Skin of body (tissue), 2 donors: ENCODE results near the gene ELAPOR2. TPM values are rescaled to one million over a fixed set of nuclear protein-coding genes. Genes with fewer than 3 reads are reported as not detected.
"Not testable (repeated sequence)": the region's sequence is repeated elsewhere in the genome, so short reads cannot be mapped to it uniquely, and the experiment has no call there.

Source experiments
- DNase-seq: peaks from one replicate; lab custom pipeline; 2025; lab: John Stamatoyannopoulos, UW
- total RNA-seq: library from RNA; depleted of rRNA; stranded (reverse); fragments of >200 nt; gene quantifications from one replicate; pipeline ENCODE4 v1.2.3, GENCODE V29; 2014

Gene ELAPOR2
- total RNA-seq, 1 donor from 2014 or later: 10.9 TPM

- no peak for DNase-seq
Observed at GRCh38 chr7:87046456-87046855, 13.0 kb downstream of the ELAPOR2 start.

- not testable (repeated sequence) for DNase-seq
Observed at GRCh38 chr7:87044713-87045112, 14.7 kb downstream of the ELAPOR2 start.

GRCh38 chr7:87041586-87041985, 17.9 kb downstream of the ELAPOR2 start:
- not testable (repeated sequence) for DNase-seq

- DNase-seq: not testable (repeated sequence)
Observed at GRCh38 chr7:87039691-87040299, 19.7 kb downstream of the ELAPOR2 start.

DNA sequence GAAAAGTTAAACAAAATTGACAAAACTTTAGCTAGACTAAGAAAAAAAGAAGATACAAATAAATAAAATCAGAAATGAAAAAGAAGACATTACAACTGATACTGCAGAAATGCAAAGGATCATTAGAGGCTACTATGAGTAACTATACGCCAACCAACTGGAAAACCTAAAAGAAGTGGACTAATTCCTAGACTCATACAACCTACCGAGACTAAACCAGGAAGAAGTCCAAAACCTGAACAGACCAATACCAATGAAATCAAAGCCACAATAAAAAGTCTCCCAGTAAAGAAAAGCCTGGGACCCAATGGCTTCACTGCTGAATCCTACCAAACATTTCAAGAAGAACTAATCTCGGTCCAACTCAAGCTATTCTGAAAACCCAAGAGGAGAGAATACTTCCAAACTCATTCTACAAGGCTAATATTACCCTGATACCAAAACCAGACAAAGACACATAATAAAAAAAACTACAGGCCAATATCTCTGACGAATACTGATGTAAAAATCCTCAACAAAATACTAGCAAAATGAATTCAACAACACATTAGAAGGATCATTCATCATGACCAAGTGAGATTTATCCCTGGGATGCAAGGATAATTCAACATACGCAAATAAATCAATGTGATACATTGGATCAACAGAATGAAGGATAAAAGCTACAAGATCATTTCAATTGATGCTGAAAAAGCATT, 20.3 kb downstream of the ELAPOR2 start:
- no peak for DNase-seq

DNA sequence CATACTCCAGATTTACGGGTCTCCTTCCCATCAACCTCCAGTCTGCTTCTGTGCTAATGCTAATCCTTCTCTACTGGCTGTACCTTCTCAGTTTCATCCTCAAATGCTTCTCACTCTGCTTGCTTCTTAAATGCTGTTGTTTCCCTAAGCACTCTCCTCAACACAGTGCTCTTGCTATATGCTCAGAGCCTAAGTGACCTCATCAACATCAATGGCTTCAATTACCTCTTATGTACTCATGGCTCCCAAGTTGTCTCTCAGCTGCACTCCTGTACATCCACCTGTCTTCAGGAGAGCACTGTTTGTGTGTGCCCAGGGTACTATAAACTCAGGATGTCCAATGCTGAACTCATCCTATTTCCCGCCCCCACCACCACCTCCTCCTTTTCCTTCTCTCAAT, 22.5 kb downstream of the ELAPOR2 start:
- no peak for DNase-seq

DNA sequence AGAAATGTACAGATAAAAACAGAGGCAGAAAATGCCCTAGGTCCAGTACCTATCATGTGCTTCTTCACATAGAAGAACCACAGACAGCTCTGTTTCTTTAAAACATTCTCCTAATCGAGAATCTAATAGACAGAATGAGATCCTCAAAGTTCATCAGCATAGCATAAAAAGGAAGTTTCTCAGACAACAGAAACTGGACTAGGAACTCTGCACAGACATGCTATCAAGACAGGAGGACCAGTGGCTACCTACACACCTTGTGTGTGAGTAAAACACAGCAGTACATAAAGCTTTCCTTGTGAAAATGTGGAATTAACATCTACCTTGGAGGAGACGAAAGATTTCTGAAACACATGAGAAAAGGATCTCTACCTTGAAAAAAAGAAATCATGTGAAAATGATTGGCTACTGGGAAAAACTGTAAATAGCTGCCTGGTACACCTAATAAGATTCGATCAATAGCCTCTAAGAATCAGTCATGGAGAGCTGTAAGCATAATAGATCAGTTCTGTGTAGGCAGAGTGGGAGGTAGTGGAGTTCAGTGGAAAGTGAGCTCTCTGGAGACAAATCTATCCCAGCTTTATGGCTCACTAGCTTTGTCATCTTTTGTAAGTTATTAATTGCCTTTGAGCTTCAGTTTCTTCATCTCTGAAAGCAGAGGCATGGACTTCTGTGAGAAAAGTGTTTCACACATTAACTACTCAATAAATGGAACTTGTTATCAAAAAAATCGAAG, 26.7 kb downstream of the ELAPOR2 start:
- no peak for DNase-seq

DNA sequence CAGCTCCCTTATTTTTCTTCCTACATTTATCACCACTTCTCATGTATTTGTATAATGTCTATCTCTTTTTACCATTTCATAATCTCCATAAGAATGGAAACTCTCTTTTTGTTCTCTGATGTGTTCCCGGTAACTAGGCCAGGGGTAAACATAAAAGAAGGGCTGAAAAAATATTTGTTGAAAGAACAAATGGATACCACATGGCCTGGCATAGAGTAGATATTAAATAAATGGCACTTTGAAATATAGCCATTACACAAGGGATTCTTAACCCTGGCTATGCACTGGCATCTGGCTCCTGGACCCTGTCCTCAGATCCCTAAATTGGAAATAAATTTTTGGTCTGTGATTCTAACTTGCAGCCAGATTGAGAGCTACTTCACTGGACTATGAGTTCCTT, 30.4 kb downstream of the ELAPOR2 start:
- no peak for DNase-seq

DNA sequence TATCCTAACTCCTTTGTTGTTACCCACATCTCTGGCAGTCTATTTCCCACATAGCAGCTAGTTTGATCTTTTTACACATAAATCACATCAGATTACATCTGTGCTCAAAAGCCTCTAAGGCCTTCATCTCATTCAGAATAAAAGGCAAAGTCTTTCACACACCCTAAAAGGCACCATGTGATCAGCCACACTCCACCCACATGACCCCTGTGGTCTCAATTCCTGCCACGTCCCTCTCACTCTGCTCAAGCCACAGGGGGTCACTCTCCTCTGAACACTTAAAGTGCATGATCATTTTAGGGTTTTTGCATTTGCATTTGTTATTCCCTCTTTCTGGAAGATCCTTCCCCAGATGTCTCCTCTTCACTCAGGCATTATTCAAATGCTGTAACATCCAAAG, 30.8 kb downstream of the ELAPOR2 start:
- no peak for DNase-seq

GRCh38 chr7:87027900-87028299, 31.6 kb downstream of the ELAPOR2 start:
- DNase-seq: no peak

- no peak for DNase-seq
Observed at GRCh38 chr7:87021285-87021684, 38.2 kb downstream of the ELAPOR2 start.

DNA sequence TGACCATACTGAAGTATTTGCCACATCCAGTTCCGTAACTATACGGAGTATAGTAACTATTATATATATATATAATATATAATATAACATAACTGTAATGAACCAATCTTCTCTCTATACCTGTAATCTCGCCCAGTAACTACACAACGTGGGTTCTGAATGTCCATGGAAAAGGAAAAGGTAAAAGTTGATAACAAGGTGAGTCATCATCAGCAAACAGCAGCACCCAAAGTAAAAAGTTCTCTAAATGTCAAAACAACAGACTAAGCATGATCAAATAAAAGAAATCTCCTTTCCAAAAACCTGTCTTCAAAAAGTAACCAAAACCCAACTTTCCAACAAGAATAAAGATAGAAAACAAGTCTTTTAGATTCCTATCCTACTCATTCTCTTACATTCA, 42.8 kb downstream of the ELAPOR2 start:
- DNase-seq: no peak

DNA sequence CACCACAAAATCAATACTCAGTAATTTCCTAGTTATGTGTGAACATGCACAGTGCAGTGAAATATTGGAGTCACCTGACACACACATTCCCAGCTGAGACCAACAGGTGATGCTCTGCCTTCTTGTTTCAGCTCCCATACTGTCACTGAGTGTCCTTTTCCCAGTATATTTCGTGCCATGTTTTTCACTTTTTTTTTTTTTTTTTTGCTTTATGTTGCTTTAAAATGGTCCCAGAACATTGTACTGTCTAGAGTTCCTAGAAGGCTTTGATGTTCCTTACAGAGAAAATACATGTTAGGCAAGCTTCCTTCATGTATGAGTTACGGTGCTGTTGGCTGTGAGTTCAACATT, 45.6 kb downstream of the ELAPOR2 start:
- DNase-seq: no peak

- DNase-seq: no peak
Observed at GRCh38 chr7:87013136-87013839, 46.2 kb downstream of the ELAPOR2 start.

Other genes with a start within 250 kb of the ELAPOR2 start
- 126 TPM for gene DMTF1, start 92.8 kb upstream of the ELAPOR2 start, total RNA-seq
- 28.1 TPM for gene TMEM243, start 160.1 kb upstream of the ELAPOR2 start, total RNA-seq